ENCODE measurements around the gene TMTC4.
"Not testable (repeated sequence)": the region's sequence is repeated elsewhere in the genome, so short reads cannot be mapped to it uniquely, and the experiment has no call there.

Gene TMTC4

GRCh38 chr13:100581504-100581903, 93.1 kb downstream of the TMTC4 start:
- no peak for DNase-seq (ENCODE audit: low read depth)

GRCh38 chr13:100581030-100581429, 93.6 kb downstream of the TMTC4 start:
- no peak for DNase-seq (ENCODE audit: low read depth)

GRCh38 chr13:100580045-100580444, 94.5 kb downstream of the TMTC4 start:
- DNase-seq (ENCODE audit: low read depth) = no peak

- not testable (repeated sequence) for DNase-seq (ENCODE audit: low read depth)
Observed at GRCh38 chr13:100577239-100577638, 97.4 kb downstream of the TMTC4 start.

- peak; percentile 52 for DNase-seq (ENCODE audit: low read depth)
Observed at GRCh38 chr13:100573121-100573520, 101.5 kb downstream of the TMTC4 start.

GRCh38 chr13:100566543-100566942, 108.1 kb downstream of the TMTC4 start:
- no peak for DNase-seq (ENCODE audit: low read depth)

GRCh38 chr13:100565286-100565685, 109.3 kb downstream of the TMTC4 start:
- no peak for DNase-seq (ENCODE audit: low read depth)

- DNase-seq (ENCODE audit: low read depth) = no peak
Observed at GRCh38 chr13:100564444-100565223, 110.0 kb downstream of the TMTC4 start.

GRCh38 chr13:100563779-100564178, 110.8 kb downstream of the TMTC4 start:
- DNase-seq (ENCODE audit: low read depth) = no peak

- no peak for DNase-seq (ENCODE audit: low read depth)
Observed at GRCh38 chr13:100561599-100562204, 112.9 kb downstream of the TMTC4 start.

- DNase-seq (ENCODE audit: low read depth) = no peak
Observed at GRCh38 chr13:100561158-100561499, 113.5 kb downstream of the TMTC4 start.

GRCh38 chr13:100560498-100561157, 114.0 kb downstream of the TMTC4 start:
- no peak for DNase-seq (ENCODE audit: low read depth)

- DNase-seq (ENCODE audit: low read depth) = no peak
Observed at GRCh38 chr13:100559886-100560285, 114.7 kb downstream of the TMTC4 start.

All from activated T-cell treated with anti-CD3 and anti-CD28 coated beads for 48 hours (primary cell).